Activated T-helper 17 cell treated with anti-CD3 and anti-CD28 coated beads, Interleukin-2, amount 50 U/mL, for 72 hours (primary cell): ENCODE results near the gene P2RX2. TPM values are rescaled to one million over a fixed set of nuclear protein-coding genes. Genes with fewer than 3 reads are reported as not detected.

ENCODE experiments used
- ATAC-seq: fragments of 150-1000 bp; cut with Tn5 transposase; replicated peaks from 2 replicates; pipeline ENCODE4 v1.10.0; 2021; ENCODE audit warnings: mild to moderate bottlenecking, moderate library complexity
- H3K27ac Mint-ChIP-seq: one replicate; pipeline ENCODE4 v1.8.0; 2022; ENCODE audit warnings: mixed read lengths
- H3K27me3 Mint-ChIP-seq: one replicate; pipeline ENCODE4 v1.8.0; 2022; ENCODE audit warnings: mixed read lengths
- H3K36me3 Mint-ChIP-seq: one replicate; pipeline ENCODE4 v1.8.0; 2022; ENCODE audit warnings: low read depth, mild to moderate bottlenecking, mixed read lengths
- H3K4me1 Mint-ChIP-seq: one replicate; pipeline ENCODE4 v1.8.0; 2022; ENCODE audit warnings: mixed read lengths
- H3K4me3 Mint-ChIP-seq: one replicate; pipeline ENCODE4 v1.8.0; 2022; ENCODE audit warnings: mild to moderate bottlenecking, mixed read lengths
- H3K9me3 Mint-ChIP-seq: one replicate; pipeline ENCODE4 v1.8.0; 2022; ENCODE audit warnings: mixed read lengths
- total RNA-seq, 2 donors: library from RNA; stranded (reverse); gene quantifications; one replicate each; pipeline ENCODE4 v1.2.3, GENCODE V29; 2022

Gene P2RX2
- total RNA-seq, 2 donors from 2014 or later = not detected

DNA sequence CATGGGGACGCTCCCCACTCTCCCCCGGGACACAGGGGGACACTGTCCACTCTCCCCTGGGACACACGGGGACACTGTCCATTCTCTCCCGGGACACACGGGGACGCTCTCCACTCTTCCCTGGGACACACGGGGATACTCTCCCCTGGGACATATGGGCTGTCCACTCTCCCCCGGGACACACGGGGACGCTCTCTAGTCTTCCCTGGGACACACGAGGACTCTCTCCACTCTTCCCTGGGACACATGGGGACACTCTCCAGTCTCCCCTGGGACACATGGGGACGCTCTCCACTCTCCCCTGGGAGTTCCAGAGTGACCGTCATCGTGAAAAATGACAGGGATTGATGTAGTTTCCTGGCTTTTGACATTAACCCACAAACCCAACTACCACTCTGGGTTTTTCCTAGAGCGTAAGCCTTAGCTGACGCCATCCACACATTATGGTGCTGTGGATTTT, 3.0 kb upstream of the P2RX2 start:
- ATAC-seq = no peak
- Mint-ChIP-seq H3K27me3 (peaks cover 20% of the 10 kb centered on the region), H3K36me3 (peaks cover 9% of the 10 kb centered on the region), H3K4me3 (no peak overlapping the region), H3K27ac (no peak overlapping the region), H3K4me1 (peaks cover 12% of the 10 kb centered on the region), H3K9me3 (no peaks in the 10 kb centered on the region)

GRCh38 chr12:132617135-132617701, 1.4 kb upstream of the P2RX2 start:
- Mint-ChIP-seq H3K27me3 (peaks cover 17% of the 10 kb centered on the region), H3K4me1 (peaks cover 10% of the 10 kb centered on the region), H3K9me3 (no peaks in the 10 kb centered on the region), H3K27ac (no peak overlapping the region), H3K36me3 (peaks cover 9% of the 10 kb centered on the region), H3K4me3 (peak overlapping the region; percentile 29)
- ATAC-seq = no peak

DNA sequence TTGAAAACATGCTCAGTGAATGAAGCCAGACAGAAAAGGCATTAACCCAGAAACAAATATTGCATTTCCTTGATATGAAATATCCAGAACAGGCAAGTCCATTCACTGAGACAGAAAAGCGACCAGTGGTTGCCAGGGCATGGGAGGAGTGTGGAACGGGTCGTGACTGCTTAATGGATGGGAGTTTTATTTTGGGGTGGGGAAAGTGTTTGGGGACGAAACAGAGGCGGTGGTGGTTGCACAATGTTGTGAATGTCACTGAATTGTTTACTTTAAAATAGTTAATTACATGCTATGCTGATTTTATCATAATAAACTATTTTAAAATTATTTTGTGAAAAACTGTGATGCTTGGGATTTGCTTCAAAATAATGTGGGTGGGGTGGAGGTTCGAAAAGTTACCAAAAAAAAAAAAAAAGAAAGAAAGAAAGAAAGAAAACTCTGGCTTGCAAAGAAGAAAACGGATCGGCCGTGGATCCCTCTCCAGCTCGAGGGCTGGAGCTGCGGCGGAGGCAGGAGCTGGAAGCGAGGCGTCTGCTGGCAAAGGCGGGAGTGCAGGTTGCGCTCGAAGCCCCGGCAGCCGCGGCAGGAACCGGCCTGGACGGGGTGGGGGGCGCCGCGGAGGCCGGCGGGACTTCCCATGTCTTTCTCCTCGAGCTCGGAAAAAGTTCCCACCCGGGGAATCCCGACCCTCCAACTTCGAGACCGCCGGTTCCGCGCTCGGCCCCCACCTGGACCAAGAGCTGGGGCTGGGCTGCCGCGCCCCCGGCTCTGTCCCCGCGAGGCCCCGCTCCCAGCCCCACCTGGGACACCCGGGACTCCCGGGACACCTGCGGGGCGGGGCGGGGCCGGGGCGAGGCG, 524 bp upstream of the P2RX2 start:
- H3K27me3 Mint-ChIP-seq = peaks cover 17% of the 10 kb centered on the region
- peak overlapping the region; percentile 29 for H3K4me3 Mint-ChIP-seq
- H3K9me3 Mint-ChIP-seq = no peaks in the 10 kb centered on the region
- no peak overlapping the region for H3K27ac Mint-ChIP-seq
- ATAC-seq = no peak
- H3K36me3 Mint-ChIP-seq = peaks cover 9% of the 10 kb centered on the region
- H3K4me1 Mint-ChIP-seq = peaks cover 15% of the 10 kb centered on the region

DNA sequence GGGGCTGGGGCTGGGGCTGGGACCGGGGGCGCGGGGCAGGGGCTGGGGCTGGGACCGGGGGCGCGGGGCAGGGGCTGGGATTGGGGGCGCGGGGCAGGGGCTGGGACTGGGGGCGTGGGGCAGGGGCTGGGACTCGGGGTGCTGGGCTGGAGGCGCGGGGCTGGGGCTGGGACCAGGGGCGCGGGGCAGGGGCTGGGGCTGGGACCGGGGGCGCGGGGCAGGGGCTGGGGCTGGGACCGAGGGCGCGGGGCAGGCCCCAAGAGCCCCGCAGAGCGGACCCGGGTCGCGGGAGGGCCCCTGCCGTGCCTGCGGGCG, 452 bp downstream of the P2RX2 start:
- H3K9me3 Mint-ChIP-seq = no peaks in the 10 kb centered on the region
- peaks cover 9% of the 10 kb centered on the region for H3K36me3 Mint-ChIP-seq
- no peak overlapping the region for H3K27ac Mint-ChIP-seq
- no peak overlapping the region for H3K4me3 Mint-ChIP-seq
- peaks cover 15% of the 10 kb centered on the region for H3K4me1 Mint-ChIP-seq
- no peak for ATAC-seq
- peaks cover 17% of the 10 kb centered on the region for H3K27me3 Mint-ChIP-seq

DNA sequence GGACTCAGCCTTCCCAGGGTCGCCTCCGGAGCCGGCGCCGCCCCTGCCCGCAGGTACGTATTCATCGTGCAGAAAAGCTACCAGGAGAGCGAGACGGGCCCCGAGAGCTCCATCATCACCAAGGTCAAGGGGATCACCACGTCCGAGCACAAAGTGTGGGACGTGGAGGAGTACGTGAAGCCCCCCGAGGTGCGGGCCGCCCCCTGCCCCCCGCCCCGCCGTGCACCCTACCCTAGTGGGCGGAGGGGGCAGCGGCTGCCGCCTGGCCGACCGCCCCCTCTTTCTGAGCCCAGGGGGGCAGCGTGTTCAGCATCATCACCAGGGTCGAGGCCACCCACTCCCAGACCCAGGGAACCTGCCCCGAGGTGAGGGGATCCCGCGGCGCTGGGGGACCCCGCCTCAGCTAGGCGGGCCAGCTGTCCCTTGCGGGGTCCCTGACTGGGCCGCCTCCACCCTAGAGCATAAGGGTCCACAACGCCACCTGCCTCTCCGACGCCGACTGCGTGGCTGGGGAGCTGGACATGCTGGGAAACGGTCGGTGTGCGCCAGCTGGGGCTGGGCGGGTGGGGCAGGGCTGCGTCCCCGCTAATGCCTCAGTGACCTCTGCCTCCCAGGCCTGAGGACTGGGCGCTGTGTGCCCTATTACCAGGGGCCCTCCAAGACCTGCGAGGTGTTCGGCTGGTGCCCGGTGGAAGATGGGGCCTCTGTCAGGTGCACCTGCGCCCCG, 973 bp downstream of the P2RX2 start:
- no peak overlapping the region for H3K4me3 Mint-ChIP-seq
- no peaks in the 10 kb centered on the region for H3K9me3 Mint-ChIP-seq
- peaks cover 17% of the 10 kb centered on the region for H3K27me3 Mint-ChIP-seq
- no peak for ATAC-seq
- no peak overlapping the region for H3K27ac Mint-ChIP-seq
- peaks cover 9% of the 10 kb centered on the region for H3K36me3 Mint-ChIP-seq
- peaks cover 15% of the 10 kb centered on the region for H3K4me1 Mint-ChIP-seq

DNA sequence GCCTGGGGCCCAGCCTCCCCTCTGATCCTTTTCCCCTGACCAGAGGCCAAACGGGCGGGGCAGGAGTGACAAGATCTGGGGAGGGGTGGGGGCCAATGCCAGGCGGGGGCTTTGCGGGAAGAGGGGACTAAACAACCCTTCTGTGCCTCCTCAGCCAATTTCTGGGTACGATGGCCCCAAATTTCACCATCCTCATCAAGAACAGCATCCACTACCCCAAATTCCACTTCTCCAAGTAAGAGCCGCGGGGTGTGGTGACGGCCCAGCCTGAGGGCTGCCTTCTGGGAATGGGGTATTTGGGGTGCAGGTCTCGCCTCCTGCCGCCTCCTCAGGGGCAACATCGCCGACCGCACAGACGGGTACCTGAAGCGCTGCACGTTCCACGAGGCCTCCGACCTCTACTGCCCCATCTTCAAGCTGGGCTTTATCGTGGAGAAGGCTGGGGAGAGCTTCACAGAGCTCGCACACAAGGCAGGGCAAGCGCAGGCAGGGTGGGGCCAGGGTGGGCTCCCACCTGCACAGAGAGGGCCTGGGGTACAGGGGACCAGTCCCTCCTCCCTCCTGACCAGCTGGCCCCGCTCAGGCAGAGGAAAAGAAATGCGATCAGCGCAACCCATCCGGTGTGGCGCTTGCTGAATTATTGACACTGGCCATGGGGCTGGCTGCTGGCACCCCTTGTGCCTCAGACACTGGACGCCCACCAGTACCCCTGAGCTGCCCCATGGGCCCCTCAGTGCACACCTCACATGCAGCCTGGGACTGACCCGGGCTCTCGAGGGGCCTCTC, 1.7 kb downstream of the P2RX2 start:
- Mint-ChIP-seq H3K9me3 (no peaks in the 10 kb centered on the region), H3K27ac (no peak overlapping the region), H3K4me3 (no peak overlapping the region), H3K27me3 (peaks cover 13% of the 10 kb centered on the region), H3K36me3 (peaks cover 12% of the 10 kb centered on the region), H3K4me1 (peaks cover 11% of the 10 kb centered on the region)
- ATAC-seq = no peak

GRCh38 chr12:132620899-132621656, 2.5 kb downstream of the P2RX2 start:
- H3K4me1 Mint-ChIP-seq = peaks cover 11% of the 10 kb centered on the region

DNA sequence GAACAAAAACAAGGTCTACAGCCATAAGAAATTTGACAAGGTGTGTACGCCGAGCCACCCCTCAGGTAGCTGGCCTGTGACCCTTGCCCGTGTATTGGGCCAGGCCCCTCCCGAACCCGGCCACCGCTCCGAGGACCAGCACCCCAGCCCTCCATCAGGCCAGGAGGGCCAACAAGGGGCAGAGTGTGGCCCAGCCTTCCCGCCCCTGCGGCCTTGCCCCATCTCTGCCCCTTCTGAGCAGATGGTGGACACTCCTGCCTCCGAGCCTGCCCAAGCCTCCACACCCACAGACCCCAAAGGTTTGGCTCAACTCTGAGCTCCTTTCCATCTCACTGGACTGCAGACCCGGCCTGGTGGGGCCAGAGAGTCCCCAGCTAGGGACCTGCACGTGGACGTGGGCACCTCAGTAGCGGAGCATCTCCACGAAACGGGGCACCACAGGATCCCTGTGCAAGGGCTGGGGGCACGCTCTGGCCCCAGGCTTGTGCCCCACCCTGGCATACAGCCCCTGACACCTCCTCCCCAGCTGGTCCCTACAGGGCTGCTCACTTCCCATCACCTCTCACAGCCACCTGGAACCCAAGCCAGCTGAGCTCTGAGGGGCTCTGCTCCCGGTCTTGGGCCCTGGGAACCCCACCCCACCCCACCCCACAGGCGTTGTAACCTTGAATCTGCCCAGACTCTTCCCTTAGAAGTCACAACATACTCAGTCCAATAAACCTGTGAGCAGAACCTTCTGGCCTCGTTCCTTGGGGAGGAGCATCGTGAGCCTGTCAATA, 3.3 kb downstream of the P2RX2 start:
- ATAC-seq = no peak
- H3K4me3 Mint-ChIP-seq = no peak overlapping the region
- peaks cover 11% of the 10 kb centered on the region for H3K4me1 Mint-ChIP-seq
- H3K27me3 Mint-ChIP-seq = peaks cover 8% of the 10 kb centered on the region
- peak overlapping the region; percentile 5 for H3K27ac Mint-ChIP-seq
- peaks cover 25% of the 10 kb centered on the region for H3K36me3 Mint-ChIP-seq
- no peaks in the 10 kb centered on the region for H3K9me3 Mint-ChIP-seq

More at GRCh38 chr12:132620899-132621656, 2.5 kb downstream of the P2RX2 start:
- ATAC-seq = no peak
- no peak overlapping the region for H3K27ac Mint-ChIP-seq
- no peak overlapping the region for H3K4me3 Mint-ChIP-seq
- H3K36me3 Mint-ChIP-seq = peaks cover 20% of the 10 kb centered on the region
- H3K9me3 Mint-ChIP-seq = no peaks in the 10 kb centered on the region
- peaks cover 8% of the 10 kb centered on the region for H3K27me3 Mint-ChIP-seq

DNA sequence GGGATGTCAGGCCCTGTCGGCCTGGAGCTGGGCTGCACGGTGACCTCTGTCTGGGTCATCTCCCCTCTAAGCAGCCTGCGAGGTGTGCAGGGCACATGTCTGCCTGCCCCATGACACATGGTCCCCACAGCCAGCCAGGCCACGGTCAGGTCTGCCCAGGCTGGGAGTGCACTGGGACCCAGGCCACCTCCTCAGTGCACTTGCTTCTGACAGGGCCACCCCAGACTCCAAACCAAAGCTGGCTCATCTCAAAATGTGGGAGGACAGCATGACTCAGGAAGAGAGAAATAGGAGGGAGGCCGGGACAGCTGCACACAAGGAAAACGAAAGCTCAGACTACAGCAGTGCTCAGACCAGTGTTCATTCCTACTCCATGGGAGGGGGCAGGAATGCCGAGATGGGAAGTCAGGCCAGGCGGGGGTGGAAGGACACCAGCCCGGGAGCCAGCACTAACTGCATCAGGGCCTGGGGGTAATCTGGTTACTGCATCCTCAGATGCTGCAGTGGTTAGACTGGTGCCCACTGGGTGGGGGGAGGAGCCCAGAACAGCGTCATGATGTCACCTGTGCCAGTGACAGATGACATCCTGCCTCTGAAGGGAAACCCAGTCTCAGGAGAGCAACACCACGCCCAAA, 4.0 kb downstream of the P2RX2 start:
- Mint-ChIP-seq H3K36me3 (peaks cover 24% of the 10 kb centered on the region), H3K27ac (peak overlapping the region; percentile 5), H3K9me3 (no peaks in the 10 kb centered on the region), H3K4me1 (peaks cover 10% of the 10 kb centered on the region), H3K27me3 (peaks cover 7% of the 10 kb centered on the region), H3K4me3 (no peak overlapping the region)
- peak; percentile 55 for ATAC-seq

DNA sequence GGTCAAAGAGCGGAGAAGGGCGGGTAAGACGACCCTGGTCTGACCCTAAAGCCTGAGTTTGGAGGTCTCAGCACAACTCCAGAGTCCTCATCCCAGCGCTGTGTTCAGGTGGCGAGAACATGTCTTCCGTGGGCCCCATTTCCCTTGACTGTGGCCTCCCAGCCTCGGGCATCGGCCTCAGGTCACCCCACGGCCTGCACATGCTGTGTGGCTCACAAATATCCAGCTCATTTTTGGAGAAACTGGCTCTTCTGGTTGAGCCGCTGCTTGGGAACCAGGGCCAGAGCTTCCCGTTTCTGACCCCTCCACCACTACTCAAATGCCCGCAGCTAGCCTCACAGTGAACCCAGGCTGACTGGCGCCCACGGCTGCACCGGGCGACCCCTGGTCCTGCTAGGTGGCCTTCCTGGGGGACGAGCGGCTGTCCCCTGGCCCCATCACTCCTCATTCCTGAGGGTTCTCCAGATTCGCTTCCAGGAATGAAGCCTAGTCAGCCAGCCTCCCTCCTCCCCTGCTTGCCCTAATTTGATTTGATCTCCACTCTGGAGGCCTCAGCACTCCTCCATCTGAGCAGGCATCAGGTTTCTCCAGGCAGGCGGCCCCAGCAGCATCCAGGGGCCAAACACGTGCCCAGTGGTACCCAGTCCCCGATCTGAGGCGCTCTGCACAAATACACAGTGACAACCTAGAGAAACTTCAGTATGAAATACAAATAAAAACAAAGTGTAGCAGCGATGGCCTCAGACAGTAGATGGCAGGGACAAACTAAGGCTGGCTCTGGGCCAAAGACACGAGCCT, 4.7 kb downstream of the P2RX2 start:
- Mint-ChIP-seq H3K36me3 (peaks cover 16% of the 10 kb centered on the region), H3K27ac (peak overlapping the region; percentile 5), H3K27me3 (peaks cover under 1% of the 10 kb centered on the region)

DNA sequence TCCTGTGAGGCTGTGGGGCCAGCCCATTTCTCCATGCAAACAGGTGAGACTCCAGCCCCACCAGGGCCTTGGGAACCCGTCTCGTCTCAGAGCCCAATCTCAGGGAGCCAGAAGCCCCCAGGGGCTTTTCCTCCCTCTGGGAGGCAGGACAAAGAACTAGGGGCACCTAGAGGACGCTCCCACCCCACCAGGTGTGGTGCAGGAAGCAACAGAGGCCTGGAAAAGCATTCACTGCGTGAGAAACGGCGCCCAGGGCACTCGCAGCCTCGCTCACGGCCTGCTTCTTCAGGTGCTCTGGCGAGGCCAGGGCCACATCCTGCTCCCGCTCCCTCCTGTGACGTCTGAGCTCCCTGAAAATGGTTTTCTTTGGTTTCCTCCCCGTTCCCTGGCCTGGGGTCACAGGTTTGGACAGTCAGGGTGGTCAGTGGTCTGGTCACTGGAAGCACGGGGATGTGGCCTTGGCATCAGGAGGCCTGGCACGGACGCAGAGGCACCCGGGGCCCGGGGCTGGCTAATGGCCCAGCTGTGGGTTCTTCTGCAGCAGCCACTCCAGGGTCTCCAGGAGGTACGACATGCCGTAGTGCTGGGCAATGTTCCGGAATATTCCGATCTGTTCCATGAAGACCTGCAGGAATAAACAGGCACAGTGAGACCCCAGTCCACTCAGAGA, 5.7 kb downstream of the P2RX2 start:
- H3K4me3 Mint-ChIP-seq = no peak overlapping the region
- H3K27ac Mint-ChIP-seq = no peak overlapping the region
- no peaks in the 10 kb centered on the region for H3K9me3 Mint-ChIP-seq
- H3K36me3 Mint-ChIP-seq = peaks cover 18% of the 10 kb centered on the region
- H3K4me1 Mint-ChIP-seq = peaks cover 5% of the 10 kb centered on the region
- no peaks in the 10 kb centered on the region for H3K27me3 Mint-ChIP-seq
- ATAC-seq = no peak

More for the DNA sequence above, 4.7 kb downstream of the P2RX2 start:
- Mint-ChIP-seq H3K4me1 (peaks cover 5% of the 10 kb centered on the region), H3K4me3 (no peak overlapping the region), H3K9me3 (no peaks in the 10 kb centered on the region)
- no peak for ATAC-seq
